ENCODE data around the gene FLNB.
"Not testable (repeated sequence)": the region's sequence is repeated elsewhere in the genome, so short reads cannot be mapped to it uniquely, and the experiment has no call there.

The FLNB gene

DNA sequence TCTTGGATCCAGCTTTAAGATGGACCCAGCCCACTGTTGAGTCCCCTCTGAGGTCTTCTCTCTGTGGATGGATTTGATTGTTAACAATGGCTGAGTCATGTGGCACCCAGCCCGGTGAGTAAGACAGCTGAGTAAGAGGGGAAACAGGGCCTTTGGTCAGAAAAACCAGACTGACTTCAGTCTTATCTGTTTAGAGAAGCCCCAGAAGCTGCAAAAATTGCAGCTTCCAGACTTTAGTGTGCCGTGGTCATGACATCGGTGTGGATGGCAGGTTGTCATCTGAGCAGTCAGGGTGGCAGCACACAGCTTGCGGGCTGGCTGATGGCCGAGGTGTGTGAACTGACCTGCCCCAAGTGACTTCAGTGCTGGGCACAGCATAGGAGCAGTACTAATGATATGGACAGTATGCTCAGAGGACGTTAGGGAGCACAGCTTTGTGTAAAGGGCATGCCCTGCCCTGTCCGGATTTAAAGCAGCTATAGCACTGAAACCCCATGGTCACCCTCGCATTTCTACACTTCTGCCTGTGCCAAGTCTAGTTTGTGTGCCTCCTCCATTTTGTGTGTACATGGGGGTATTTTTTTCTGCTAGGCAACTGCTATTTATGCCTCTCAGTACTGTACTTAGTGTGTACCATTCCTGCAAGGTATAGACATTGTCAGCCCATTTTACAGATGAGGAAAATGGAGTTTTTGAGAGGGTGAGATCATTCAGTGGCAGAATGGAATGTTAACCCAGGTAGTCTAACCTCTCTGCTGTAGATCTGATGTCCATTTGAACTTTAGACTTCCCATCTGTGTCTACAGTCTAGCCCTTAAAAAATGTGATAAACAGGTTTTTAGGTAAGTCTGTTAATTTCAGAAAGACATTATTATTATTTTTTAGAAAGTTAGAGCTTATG lies 44.4 kb downstream of the FLNB start:
- no peak for DNase-seq (ENCODE audit: low spot score)

GRCh38 chr3:58054652-58055051 lies 46.4 kb downstream of the FLNB start:
- DNase-seq (ENCODE audit: low spot score): no peak

DNA sequence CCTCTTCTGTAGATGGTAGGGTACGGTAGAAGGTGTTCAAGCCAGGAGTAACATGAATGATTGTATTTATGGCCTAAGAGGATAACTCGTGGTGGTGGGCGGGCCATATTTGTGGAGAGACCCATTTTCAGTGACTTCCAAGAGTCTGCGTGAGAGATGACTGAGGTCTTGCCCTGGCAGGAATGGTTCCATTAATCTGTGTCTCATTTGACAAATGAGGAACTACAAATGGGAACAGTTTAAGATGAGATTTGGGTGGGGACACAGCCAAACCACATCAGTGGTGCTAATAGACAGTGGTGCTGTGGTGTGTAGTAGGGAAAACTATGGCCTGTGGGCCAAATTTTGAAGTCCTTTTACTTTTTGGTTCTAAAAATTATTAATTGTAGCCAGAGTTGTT lies 47.1 kb downstream of the FLNB start:
- no peak for DNase-seq (ENCODE audit: low spot score)

GRCh38 chr3:58055891-58056290 lies 47.7 kb downstream of the FLNB start:
- not testable (repeated sequence) for DNase-seq (ENCODE audit: low spot score)

DNA sequence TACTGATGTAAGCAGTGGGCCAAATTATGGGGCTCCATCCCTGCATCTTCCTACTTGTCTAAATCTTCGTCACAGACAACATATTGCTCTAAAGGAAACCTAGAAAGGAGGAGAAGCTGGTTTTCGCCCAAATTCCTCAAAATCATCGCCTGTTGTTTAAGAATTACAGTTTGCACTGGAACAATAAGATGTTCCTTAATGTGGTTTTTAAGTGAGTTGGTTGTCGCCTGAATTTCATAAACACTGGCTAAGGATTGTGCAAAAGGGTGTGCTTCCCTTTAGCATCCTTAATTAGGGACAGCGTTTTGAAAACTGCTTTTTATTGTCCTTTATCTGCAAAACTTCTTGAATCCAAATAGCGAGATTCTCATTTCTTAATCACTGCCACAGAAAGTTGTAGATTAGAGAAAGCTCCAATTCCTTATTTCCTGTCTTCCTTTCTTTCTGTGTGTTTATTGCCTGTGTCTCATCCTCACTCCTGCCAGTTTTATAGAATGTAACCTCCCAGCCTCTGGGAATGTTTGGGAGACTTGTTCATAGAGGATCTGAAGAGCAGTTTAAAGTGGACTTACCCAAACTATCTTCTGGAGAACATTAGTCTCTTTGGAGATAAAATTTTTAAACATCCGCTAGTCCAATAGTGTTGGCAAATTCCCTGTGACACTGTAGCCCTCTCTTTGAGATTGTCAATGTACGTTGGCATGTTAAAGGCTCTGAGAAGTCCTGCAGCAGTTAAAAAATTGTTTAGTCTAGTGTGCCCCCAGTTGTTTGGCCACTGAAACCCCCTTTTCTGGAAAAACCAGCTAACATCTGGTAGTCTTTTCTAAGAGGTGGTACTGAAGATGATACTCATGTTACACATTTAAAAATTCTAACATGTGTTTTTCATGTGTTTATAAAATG lies 50.4 kb downstream of the FLNB start:
- no peak for DNase-seq (ENCODE audit: low spot score)

DNA sequence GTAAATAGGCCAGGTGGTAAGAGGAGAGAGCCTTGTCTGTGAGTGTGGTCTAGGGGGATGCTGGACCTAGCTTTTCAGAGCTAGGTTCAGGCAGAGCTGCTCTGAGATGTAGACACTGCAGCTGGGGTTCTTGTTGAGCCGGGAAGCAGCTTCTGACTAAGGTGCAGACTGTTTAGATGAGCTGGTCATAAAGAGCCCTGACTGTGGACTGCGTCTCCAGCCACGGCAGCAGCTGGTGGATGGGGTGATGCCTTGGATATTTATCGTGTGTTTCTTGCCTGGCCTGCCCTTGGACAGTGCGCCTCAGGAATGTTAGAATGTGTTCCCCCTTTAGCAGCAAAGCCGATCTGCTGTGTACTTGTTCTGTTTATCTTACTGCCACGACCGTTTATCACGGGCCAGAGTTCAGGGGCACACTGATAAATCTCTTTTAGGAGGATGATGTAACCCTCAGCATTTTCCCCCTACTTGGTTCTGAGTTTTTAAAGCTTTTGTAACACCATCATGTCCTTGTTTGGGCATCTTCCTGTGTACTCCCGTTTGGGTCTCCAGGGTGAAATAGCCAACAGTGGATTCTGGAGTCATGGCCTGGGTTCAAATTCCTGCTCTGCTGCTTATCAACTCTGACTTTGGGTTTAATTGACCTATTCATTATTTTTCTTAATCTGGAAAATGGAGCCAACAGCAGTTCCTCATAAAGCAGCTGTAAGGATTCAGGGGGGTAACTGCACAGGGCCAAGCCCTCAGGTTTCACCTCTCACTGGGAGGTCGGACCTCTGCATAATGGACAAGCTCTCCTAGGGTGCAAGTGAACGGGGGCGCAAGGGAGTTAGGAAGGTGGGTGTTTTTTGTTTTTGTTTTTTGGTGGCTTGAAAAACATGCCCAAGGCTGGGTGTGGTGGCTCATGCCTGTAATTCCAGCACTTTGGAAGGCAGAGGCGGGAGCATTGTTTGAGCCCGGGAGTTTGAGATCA lies 51.4 kb downstream of the FLNB start:
- DNase-seq (ENCODE audit: low spot score): no peak

- no peak for DNase-seq (ENCODE audit: low spot score)
Observed at GRCh38 chr3:58062472-58062871, 54.2 kb downstream of the FLNB start.

DNA sequence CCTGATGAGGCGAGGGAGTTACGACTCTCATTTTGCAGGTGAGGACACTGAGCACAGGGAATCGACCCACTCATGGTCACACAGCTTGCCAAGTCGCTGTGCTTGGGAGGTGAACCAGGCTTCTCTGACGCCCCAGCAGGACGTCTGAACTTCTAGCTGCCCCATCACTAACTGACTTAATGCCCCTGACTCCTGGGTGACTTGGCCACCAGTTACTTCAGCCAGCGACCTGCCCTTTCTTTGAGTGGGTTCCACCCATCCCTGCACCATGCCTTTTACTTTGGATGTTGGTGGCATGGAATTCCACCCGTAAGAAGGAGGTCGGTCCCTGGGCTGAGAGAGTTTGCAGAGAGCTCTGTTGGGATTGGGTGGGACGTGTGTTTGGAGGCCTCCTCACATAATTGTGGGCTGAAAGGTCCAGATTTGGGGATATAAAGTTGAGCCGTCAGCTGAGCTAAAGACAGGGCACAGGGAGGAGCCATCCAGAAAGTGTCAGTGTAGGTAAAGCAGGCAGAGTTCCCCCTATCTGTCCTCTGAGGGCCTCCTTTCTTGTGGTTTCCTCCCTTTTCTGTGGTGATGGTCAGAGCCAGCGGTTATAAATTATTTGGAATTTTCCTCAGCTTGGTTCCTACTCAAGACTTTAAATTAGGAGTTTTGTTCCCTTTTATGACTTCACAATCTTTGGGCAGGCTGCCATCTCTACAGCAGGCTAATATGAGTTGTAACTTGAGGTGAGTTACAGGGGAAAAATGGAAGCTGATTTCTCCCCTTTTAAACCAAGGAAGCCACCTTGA lies 55.0 kb downstream of the FLNB start:
- no peak for DNase-seq (ENCODE audit: low spot score)

DNA sequence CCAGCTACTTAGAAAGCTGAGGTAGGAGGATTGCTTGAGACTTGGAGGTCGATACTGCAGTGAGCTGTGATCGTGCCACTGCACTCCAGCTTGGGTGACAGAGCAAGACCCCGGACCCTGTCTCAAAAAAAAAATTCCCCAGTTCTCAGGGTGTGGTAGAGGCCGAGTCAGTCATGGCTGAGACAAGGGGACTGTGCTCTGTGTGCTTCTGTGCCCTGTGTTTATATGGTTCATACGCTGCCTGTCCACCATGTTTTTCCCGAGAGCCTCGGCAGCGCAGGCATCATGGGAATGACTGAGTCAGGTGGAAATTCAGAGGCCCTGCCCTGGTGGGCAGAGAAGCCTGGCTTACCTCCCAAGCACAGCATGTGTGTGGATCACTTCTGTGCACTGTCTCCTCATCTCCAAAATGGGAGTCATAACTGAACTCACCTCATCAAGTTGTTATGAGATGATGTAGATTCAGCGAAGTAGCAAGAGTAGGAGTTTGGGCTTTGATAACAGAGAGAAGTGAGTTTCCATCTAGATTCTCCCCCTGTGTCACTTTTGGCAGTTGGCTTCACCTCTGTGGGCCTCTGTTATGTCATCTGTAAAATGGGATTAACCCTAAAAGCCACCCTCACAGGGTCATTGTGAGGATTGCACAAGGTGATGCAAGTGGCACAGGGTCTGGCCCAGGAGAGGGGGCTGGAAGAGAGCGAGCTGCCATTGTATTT lies 56.9 kb downstream of the FLNB start:
- DNase-seq (ENCODE audit: low spot score): no peak

DNA sequence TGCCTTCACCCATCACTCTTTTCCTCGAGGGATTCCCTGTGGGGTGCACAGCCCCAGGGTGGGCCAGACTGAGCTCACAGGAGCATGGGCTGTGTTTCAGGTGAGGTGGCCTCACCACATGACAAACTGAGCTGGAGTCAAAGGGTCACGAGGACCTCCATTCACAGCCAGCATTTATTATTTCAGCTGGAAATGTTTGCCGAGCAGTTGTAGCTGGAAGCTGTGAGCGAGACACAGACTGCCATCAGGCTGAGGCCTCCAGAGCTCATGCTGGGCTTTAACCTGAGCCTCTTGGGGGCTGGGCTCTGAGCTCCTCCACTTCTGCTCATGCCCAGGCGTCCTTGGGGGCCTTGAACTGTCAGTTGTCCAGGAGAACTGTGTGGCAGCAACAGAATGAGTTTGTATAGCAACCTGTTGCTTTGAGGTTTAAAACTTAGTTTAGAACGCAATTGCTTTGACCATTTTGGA lies 57.5 kb downstream of the FLNB start:
- DNase-seq (ENCODE audit: low spot score): no peak

DNA sequence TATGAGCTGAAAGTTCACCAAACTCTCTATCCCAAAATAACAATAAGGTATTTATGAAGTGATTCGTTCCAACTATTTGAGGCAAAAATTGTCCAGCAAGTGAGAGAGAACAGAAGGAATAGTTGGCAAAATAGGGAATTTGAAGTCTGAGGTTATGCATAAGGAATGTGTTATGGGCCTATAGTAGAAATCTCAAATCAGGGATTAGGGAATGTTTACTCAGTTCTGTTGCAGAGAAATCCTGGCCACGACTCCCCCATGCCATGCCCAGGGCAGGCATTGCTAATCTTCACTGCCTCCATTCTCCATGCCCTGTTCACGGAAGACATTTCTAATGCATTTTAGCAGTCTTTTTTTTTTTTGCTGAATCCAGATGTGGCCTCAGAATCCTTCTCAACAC lies 58.6 kb downstream of the FLNB start:
- no peak for DNase-seq (ENCODE audit: low spot score)

- no peak for DNase-seq (ENCODE audit: low spot score)
Observed at GRCh38 chr3:58068122-58068809, 60.0 kb downstream of the FLNB start.

DNA sequence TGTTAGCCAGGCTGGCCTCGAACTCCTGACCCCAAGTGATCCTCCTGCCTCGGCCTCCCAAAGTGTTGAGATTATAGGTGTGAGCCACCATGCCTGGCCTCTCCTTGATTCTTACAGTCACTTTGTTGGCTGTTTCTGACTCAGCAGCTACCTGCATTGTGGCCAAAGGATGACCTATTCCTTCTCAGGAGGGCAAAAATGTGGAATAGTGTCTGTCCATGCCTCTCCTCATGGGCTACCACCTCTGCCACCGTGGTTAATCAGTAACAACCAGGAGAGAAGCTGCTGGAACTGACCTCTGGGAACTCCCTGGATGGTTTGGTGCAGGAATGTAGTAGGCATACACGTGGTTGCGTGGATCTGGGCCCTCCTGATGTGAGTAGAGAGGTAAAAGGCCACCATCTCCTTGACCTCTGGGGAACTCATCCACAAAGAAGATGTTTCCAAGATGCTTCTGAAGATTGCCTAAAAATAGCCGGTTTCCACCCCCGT lies 63.3 kb downstream of the FLNB start:
- no peak for DNase-seq (ENCODE audit: low spot score)

GRCh38 chr3:58072052-58072762 lies 64.0 kb downstream of the FLNB start:
- no peak for DNase-seq (ENCODE audit: low spot score)

DNA sequence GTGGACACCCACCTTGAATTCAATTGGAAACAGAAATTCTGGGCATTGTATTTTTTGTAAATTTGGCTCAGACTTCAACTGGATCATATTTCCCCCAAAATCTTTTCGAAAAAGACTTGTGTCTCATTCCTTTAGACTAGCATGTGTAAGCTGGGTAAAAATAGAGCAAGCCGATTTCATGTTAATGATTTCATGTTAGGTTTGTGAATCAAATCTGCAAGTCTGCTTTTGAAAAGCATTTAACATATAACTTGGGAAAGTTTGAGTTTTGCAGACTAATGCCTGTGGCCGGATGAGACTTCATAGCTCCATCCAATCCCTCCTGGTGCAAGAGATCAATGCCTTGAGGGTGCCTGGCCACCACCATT lies 64.5 kb downstream of the FLNB start:
- no peak for DNase-seq (ENCODE audit: low spot score)

DNA sequence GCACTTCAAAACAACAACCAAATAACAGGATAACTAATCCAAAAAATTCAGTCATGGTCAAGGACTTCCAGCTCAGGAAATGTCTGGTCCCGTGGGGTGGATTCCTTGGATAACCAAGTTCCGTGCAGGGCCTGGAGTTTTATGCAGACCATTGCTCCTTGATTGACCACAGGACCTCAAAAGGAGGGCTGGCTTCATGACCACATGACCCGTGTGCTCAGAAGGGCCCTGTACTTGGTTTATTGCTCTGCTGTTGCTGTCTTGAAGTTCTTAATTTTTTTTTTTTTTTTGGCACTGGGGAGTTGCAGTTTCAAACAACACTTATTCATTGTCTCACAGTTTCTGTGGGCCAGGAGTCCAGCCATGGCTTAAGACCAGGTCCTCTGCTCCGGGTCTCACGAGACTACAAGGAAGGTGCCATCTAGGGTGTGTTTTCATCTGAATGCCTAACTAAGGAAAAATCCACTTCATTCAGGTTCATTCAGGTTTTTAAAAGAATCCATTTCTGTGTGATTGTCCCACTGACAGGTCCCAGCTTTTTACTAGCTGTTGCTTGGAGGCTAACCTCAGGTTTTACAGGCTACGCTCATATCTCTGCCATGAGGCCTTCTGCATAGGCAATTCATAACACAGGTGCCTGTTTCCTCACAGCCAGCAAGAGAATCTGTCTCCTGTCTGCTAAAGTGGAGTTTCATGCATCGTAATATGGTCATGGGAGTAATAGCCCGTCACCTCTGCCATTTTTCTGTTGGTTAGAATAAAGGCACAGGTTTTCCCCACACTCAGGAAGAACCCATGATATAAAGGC lies 65.3 kb downstream of the FLNB start:
- no peak for DNase-seq (ENCODE audit: low spot score)

- no peak for DNase-seq (ENCODE audit: low spot score)
Observed at GRCh38 chr3:58074116-58074715, 66.0 kb downstream of the FLNB start.

- DNase-seq (ENCODE audit: low spot score): no peak
Observed at GRCh38 chr3:58074997-58075396, 66.8 kb downstream of the FLNB start.
